CD4-positive, CD25-positive, alpha-beta regulatory T cell (primary cell): Measurements from ENCODE around the gene PNMA1. TPM values are rescaled to one million over a fixed set of nuclear protein-coding genes. Genes with fewer than 3 reads are reported as not detected.

ENCODE experiments used
- ATAC-seq, 2 donors: fragments of 150-1000 bp; cut with Tn5 transposase; one replicate each; pipeline ENCODE4 v1.10.0; 2021; ENCODE audit warnings: low read depth in 2 of 2, moderate number of reproducible peaks in 2 of 2, moderate library complexity in 1 of 2
- DNase-seq, 3 donors: peaks; one replicate each; pipeline versions ENCODE4 v3.0.0 to v3.0.0-alpha.2; 2012 to 2022; ENCODE audit warnings: mixed read lengths in 1 of 3
- H3K27ac ChIP-seq: one replicate; pipeline ENCODE4 v1.7.0; 2013; ENCODE audit warnings: mild to moderate bottlenecking, low read length; ENCODE audit not compliant: insufficient read depth, poor library complexity, severe bottlenecking
- H3K27me3 ChIP-seq: one replicate; pipeline ENCODE4 v1.7.0; 2013; ENCODE audit warnings: low read length; ENCODE audit not compliant: control insufficient read depth, insufficient read depth
- H3K36me3 ChIP-seq: one replicate; pipeline ENCODE4 v1.7.0; 2013; ENCODE audit warnings: mild to moderate bottlenecking, low read length, moderate library complexity; ENCODE audit not compliant: control insufficient read depth, insufficient read depth
- H3K4me1 ChIP-seq: 2 replicates; pipeline ENCODE4 v1.7.0; 2013; ENCODE audit warnings: mild to moderate bottlenecking, low read length; ENCODE audit not compliant: insufficient read depth, control insufficient read depth, poor library complexity, severe bottlenecking
- H3K4me3 ChIP-seq: one replicate; pipeline ENCODE4 v1.7.0; 2013; ENCODE audit warnings: low read depth, mild to moderate bottlenecking, low read length, moderate library complexity
- H3K9me3 ChIP-seq, 2 experiments: 1 replicate in 1 of 2; 2 replicates in 1 of 2; pipeline ENCODE4 v1.7.0; 2013; ENCODE audit warnings: low read length in 2 of 2, mild to moderate bottlenecking in 1 of 2, moderate library complexity in 1 of 2; ENCODE audit not compliant: control insufficient read depth in 2 of 2
- H3K27ac Mint-ChIP-seq, 3 donors: one replicate each; pipeline ENCODE4 v1.8.0; 2020 to 2022; ENCODE audit warnings: mild to moderate bottlenecking in 3 of 3, mixed read lengths in 3 of 3, moderate library complexity in 2 of 3
- H3K27me3 Mint-ChIP-seq: one replicate; pipeline ENCODE4 v1.8.0; 2022; ENCODE audit warnings: mild to moderate bottlenecking, mixed read lengths
- H3K36me3 Mint-ChIP-seq: one replicate; pipeline ENCODE4 v1.8.0; 2020; ENCODE audit warnings: mixed read lengths
- H3K4me1 Mint-ChIP-seq, 4 donors: one replicate each; pipeline ENCODE4 v1.8.0; 2020 to 2022; ENCODE audit warnings: mixed read lengths in 4 of 4, mild to moderate bottlenecking in 1 of 4
- H3K4me3 Mint-ChIP-seq, 4 donors: one replicate each; pipeline ENCODE4 v1.8.0; 2020 to 2022; ENCODE audit warnings: mild to moderate bottlenecking in 4 of 4, mixed read lengths in 4 of 4, moderate library complexity in 3 of 4
- H3K9me3 Mint-ChIP-seq, 7 donors: one replicate each; pipeline ENCODE4 v1.8.0; 2020 to 2022; ENCODE audit warnings: mixed read lengths in 7 of 7, mild to moderate bottlenecking in 3 of 7, moderate library complexity in 2 of 7
- polyA plus RNA-seq, 4 donors: library from polyadenylated mRNA; unstranded; fragments of 300-500 nt; fragmentation: Illumina TruSeq; gene quantifications; one replicate each; pipeline ENCODE4 v1.2.3, GENCODE V29; 2021
- total RNA-seq: library from RNA; stranded (reverse); gene quantifications from one replicate; pipeline ENCODE4 v1.2.3, GENCODE V29; 2022

Gene PNMA1
- total and polyA plus RNA-seq, 5 donors from 2014 or later: 42.6 to 54.1 (median 51.2) TPM

DNA sequence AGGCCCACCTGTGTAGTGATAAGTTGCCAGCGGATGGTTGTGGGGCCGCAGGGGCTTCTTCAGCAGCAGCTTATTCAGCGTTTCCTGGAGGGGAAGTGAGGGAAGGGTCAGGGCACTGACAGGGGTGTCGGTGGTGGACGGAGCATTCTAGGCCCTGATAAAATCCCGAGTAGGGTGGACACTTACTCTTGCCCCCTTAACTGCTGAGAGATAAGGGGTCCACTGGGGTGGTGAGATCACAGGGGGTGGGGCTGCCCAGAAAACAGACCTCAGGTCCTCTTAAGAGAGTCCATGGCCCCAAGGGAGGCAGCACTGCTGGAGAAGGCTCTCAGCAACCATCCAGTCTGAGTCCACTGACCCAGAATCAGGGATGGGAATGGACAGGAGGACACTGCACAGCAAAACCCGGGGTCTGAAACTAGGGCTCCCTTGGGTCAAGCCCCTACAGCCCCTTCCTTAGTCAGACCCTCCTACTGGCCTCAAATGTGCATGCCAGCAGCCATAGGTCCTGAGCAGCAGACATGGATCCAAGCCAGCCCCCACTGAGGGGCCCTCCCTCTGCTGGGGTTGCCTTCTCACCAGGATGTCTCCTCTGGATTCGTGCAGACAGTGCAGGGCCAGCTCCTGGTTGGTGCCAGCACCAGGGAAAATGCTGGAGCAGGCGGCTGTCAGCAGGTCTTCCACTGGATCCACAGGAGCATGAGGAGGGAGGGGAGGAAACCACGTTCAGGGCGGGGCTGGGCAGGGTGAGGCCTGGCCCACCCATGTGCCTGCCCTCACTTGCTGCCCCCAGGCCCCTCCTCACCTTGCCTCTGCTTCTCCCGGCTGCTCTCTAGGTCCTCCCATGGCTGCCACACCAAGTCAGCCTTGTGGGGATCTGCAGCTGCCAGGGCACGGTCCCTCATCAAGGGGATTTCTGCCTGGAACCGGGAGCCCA, 12.1 kb upstream of the PNMA1 start:
- Mint-ChIP-seq H3K4me3 (no peak overlapping the region), H3K36me3 (peaks cover 34% of the 10 kb centered on the region), H3K27me3 (no peaks in the 10 kb centered on the region), H3K9me3 (no peaks in the 10 kb centered on the region), H3K4me1 (peaks cover 6 to 33% (median 20%) of the 10 kb centered on the region in 4 donors), H3K27ac (peak overlapping the region; percentile 48 to 75 (median 49))
- ATAC-seq: no peak
- Histone ChIP-seq H3K36me3 (peaks cover 71% of the 10 kb centered on the region), H3K27ac (no peak overlapping the region), H3K4me3 (no peak overlapping the region), H3K4me1 (peaks cover 25% of the 10 kb centered on the region), H3K27me3 (no peaks in the 10 kb centered on the region), H3K9me3 (no peaks in the 10 kb centered on the region)
- no peak for DNase-seq

DNA sequence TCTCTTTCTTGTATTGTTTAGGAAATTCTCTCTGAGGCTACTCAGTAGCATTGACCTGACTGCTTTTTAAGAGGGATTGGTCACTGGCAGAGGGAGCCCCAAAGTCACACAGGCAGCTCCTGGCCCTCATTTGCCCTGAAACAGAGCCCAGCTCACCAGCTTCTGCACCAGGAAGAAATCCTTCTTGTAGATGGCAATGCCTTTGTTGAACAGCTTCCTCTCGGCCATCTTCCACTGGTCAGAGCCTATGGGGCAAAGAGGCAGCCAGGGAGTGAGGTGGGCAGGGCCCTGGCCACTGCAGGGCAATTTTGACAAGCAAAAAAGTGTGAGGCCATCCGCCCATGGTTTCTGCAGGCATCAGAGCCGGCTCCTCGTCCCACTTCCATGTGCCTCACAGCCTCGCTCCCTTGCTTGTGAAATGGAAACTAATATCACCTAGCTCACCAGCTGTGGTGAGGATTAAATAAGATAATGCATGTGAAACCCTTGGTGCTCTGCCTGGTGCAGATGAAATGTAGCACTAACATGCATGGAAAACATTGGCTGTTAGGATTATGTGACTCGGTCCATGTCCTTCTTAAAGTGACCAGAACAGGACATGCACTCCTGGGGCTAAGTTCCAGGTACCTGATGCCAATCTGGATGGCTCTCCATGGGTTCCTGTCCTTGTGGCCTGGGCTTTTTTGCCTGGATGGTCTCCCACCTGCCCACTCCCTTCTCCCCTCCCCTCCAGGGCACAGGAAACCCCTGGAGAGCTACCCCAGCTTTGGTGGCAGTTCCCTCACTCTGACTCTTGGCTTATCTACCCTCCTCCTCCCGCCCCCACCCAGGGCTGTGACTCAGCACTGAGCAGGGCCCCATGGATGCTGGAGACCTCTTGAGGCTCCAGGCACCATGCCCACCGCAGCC, 11.2 kb upstream of the PNMA1 start:
- Mint-ChIP-seq H3K27ac (peak overlapping the region; percentile 79 to 89 (median 85)), H3K9me3 (no peaks in the 10 kb centered on the region), H3K4me3 (no peak overlapping the region), H3K27me3 (no peaks in the 10 kb centered on the region), H3K36me3 (peaks cover 33% of the 10 kb centered on the region), H3K4me1 (peaks cover 6 to 33% (median 20%) of the 10 kb centered on the region in 4 donors)
- Histone ChIP-seq H3K4me3 (no peak overlapping the region), H3K27me3 (no peaks in the 10 kb centered on the region), H3K36me3 (peaks cover 75% of the 10 kb centered on the region), H3K27ac (no peak overlapping the region), H3K4me1 (peaks cover 25% of the 10 kb centered on the region), H3K9me3 (no peaks in the 10 kb centered on the region)
- ATAC-seq (no peak), DNase-seq (no peak)

DNA sequence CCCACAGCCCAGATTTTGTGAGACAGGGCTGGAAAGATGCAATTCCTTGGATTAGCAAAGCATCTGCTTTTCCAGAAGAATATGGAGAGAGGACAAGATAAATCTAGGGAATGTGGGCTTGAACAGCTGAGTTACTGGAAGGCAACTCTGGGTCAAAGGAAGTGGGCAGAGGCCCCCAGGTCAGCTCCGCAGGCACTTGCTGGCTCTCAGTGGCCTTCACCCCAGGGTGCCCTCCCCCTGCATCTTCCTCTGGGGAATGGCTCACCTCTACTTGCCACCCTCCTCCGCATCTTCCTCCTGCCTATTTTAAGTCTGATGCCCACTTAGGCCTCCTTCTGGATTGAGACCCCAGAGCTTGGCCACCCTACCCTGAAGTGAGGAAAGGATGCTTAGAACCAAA, 10.5 kb upstream of the PNMA1 start:
- H3K27me3 ChIP-seq: no peaks in the 10 kb centered on the region
- H3K9me3 Mint-ChIP-seq: no peaks in the 10 kb centered on the region
- peaks cover 29% of the 10 kb centered on the region for H3K36me3 Mint-ChIP-seq
- ATAC-seq: no peak
- H3K27ac Mint-ChIP-seq: peak overlapping the region; percentile 85 to 93 (median 89)
- H3K4me3 Mint-ChIP-seq: no peak overlapping the region
- H3K4me3 ChIP-seq: no peak overlapping the region
- no peak for DNase-seq
- peaks cover 25% of the 10 kb centered on the region for H3K4me1 ChIP-seq
- H3K4me1 Mint-ChIP-seq: peaks cover 6 to 33% (median 20%) of the 10 kb centered on the region in 4 donors
- no peaks in the 10 kb centered on the region for H3K27me3 Mint-ChIP-seq
- peaks cover 77% of the 10 kb centered on the region for H3K36me3 ChIP-seq
- H3K27ac ChIP-seq: peak overlapping the region; percentile 76
- H3K9me3 ChIP-seq: no peaks in the 10 kb centered on the region

DNA sequence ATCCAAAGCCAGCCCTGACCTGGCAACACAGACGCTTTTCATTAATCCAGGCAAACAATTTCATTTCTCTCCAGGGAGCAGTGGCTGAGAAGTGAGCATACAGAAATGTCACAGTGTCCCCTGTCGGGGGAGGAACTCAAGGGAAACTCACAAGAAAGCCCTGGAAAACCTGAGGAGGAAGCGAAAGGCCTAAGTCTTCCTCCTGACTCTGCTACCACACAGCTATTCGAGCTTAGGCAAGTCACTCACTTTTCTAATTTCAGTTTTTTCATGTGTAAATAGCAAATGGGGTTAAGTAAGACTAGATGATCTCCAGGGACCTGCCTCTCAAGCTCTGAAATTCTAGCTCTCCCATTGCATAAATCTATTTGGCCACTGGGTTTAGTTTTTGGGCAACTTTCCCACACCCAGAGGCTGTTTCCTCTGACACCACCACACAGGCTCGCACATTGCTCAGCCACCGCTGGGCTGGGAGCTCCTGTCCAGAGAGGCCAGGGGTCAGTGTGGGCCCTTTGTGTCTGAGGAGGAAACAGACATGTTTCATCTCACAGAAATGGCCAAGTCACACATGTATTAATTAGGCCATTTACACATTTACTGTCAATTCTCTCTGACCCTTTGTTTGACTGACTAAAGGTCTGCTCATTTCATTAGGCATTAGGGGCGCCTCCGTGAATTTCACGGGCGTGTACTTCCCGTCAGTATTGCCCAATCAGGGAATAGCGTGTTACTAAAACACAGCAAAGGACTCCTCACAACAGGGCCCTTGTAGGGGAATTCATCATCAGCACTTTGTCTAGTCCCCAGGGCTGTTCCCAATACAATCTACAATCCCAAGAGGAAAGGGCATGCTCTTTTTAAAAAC, 9.8 kb upstream of the PNMA1 start:
- peaks cover 77% of the 10 kb centered on the region for H3K36me3 ChIP-seq
- peak overlapping the region; percentile 76 for H3K27ac ChIP-seq
- H3K27ac Mint-ChIP-seq: peak overlapping the region; percentile 48 to 93 (median 89)
- no peaks in the 10 kb centered on the region for H3K9me3 ChIP-seq
- H3K4me3 ChIP-seq: peak overlapping the region; percentile 33
- peaks cover 24% of the 10 kb centered on the region for H3K4me1 ChIP-seq
- H3K27me3 Mint-ChIP-seq: no peaks in the 10 kb centered on the region
- peaks cover 6 to 27% (median 19%) of the 10 kb centered on the region in 4 donors for H3K4me1 Mint-ChIP-seq
- H3K27me3 ChIP-seq: no peaks in the 10 kb centered on the region
- DNase-seq (no peak), ATAC-seq (no peak)
- no peaks in the 10 kb centered on the region for H3K9me3 Mint-ChIP-seq
- peak overlapping the region; percentile 46 to 60 (median 52) for H3K4me3 Mint-ChIP-seq
- H3K36me3 Mint-ChIP-seq: peaks cover 30% of the 10 kb centered on the region

DNA sequence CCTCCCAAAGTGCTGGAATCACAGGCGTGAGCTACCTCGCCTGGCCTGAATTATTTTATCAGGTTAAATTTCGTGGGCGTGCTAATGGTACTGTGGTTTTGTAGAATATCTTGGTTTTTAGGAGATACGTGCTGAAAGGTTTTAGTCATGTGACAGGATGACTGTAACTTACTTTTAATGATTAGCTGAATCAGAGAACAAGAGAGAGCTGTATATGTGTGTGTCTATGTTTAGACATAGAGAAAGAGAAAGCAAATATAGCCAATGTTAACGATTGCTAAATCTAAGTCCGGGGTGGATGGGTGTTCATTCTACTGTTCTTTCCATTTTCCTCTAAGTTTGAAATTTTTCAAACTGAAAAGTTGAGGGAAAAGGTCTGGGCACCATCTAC, 9.2 kb upstream of the PNMA1 start:
- Histone ChIP-seq H3K27ac (peak overlapping the region; percentile 76), H3K4me3 (peak overlapping the region; percentile 33), H3K4me1 (peaks cover 18% of the 10 kb centered on the region), H3K36me3 (peaks cover 79% of the 10 kb centered on the region), H3K27me3 (no peaks in the 10 kb centered on the region), H3K9me3 (no peaks in the 10 kb centered on the region)
- peak overlapping the region; percentile 48 to 93 (median 89) for H3K27ac Mint-ChIP-seq
- peaks cover 6 to 21% (median 13%) of the 10 kb centered on the region in 4 donors for H3K4me1 Mint-ChIP-seq
- H3K4me3 Mint-ChIP-seq: peak overlapping the region; percentile 46 to 60 (median 52)
- peak in 2 of 3 donors; percentile 36 to 43 for DNase-seq
- peak; percentile 74 to 77 for ATAC-seq
- peaks cover 24% of the 10 kb centered on the region for H3K36me3 Mint-ChIP-seq
- no peaks in the 10 kb centered on the region for H3K27me3 Mint-ChIP-seq
- no peaks in the 10 kb centered on the region for H3K9me3 Mint-ChIP-seq

DNA sequence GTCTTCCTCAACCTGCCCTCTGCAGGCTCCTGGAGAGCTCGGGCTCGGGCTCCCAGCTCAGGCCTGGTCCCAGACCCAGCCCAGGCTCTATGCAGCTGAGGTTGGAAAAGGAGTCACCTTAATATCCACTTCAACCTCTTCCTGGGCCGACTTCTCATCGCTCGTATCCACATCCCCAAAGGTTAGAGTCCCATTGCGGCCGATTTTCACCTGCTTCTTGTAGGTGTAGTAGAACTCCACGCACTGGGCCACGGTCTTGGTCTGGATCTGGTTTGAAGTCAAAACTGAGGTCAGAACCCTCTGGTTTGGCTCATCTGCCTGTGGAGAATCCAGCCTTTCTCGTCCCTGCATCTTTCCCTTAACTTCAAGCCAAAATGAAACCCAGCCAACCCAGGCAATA, 8.4 kb upstream of the PNMA1 start:
- H3K4me3 ChIP-seq: no peak overlapping the region
- H3K9me3 ChIP-seq: no peaks in the 10 kb centered on the region
- H3K27me3 ChIP-seq: no peaks in the 10 kb centered on the region
- peaks cover 17% of the 10 kb centered on the region for H3K4me1 ChIP-seq
- H3K36me3 ChIP-seq: peaks cover 85% of the 10 kb centered on the region
- Mint-ChIP-seq H3K4me1 (peaks cover 6 to 20% (median 12%) of the 10 kb centered on the region in 4 donors), H3K9me3 (no peaks in the 10 kb centered on the region), H3K27me3 (no peaks in the 10 kb centered on the region), H3K4me3 (peak overlapping the region in 1 of 4 donors; percentile 30), H3K36me3 (peaks cover 24% of the 10 kb centered on the region), H3K27ac (no peak overlapping the region)
- no peak for DNase-seq
- H3K27ac ChIP-seq: peak overlapping the region; percentile 76
- no peak for ATAC-seq
